Tibial artery (tissue), 4 donors: ENCODE data around the gene PADI2.

Experiments used
- DNase-seq, 2 donors: peaks; one replicate each; pipeline ENCODE4 v3.0.0-alpha.2; 2019
- H3K27ac ChIP-seq, 2 donors: fragments of 200-600 bp; sonication (generic) in 1 of 2; 1 replicate in 1 of 2; 2 replicates in 1 of 2; pipeline ENCODE4 v1.5.1; 2018 to 2019; ENCODE audit warnings: mild to moderate bottlenecking in 1 of 2
- H3K27me3 ChIP-seq, 2 donors: fragments of 200-600 bp; sonication (generic) in 1 of 2; one replicate each; pipeline versions ENCODE4 v1.5.1 to v1.6.0; 2016 to 2019
- H3K36me3 ChIP-seq, 3 donors: fragments of 200-600 bp; sonication (generic) in 2 of 3; one replicate each; pipeline ENCODE4 v1.5.1; 2016 to 2019; ENCODE audit warnings: mild to moderate bottlenecking in 2 of 3
- H3K4me1 ChIP-seq, 4 donors: fragments of 200-600 bp; sonication (generic) in 2 of 4; 1 replicate in 3 of 4; 2 replicates in 1 of 4; pipeline ENCODE4 v1.5.1; 2016 to 2019
- H3K4me3 ChIP-seq, 2 donors: fragments of 200-600 bp; sonication (generic) in 1 of 2; 1 replicate in 1 of 2; 2 replicates in 1 of 2; pipeline ENCODE4 v1.5.1; 2018 to 2019; ENCODE audit warnings: mild to moderate bottlenecking in 2 of 2
- H3K9me3 ChIP-seq, 3 donors: fragments of 200-600 bp; sonication (generic) in 1 of 3; one replicate each; pipeline ENCODE4 v1.5.1; 2016 to 2019
- CTCF ChIP-seq, 2 experiments: fragments of 200-600 bp in 1 of 2; fragments of 450-650 bp in 1 of 2; IDR thresholded peaks; one replicate each; pipeline ENCODE4 v1.5.1; 2017 to 2019; ENCODE audit warnings: antibody characterized with exemption in 2 of 2, mild to moderate bottlenecking in 1 of 2, moderate library complexity in 1 of 2
- intact Hi-C: fragments of 100-400 bp; cut with DNase I; formaldehyde crosslinking; loops from one replicate; pipeline ENCODE4 v1.15.0; 2023; ENCODE audit warnings: low total_unique reads

Gene PADI2

GRCh38 chr1:17080880-17081279 lies 38.4 kb downstream of the PADI2 start:
- H3K4me1 ChIP-seq: no peaks in the 10 kb centered on the region
- no peaks in the 10 kb centered on the region for H3K9me3 ChIP-seq
- intact Hi-C loops: no loop called here
- no peak overlapping the region for H3K27ac ChIP-seq
- no peaks in the 10 kb centered on the region for H3K36me3 ChIP-seq
- no peak for TF ChIP-seq CTCF (IDR thresholded peaks at IDR 0.05)
- H3K27me3 ChIP-seq: peaks cover 0 to 7% of the 10 kb centered on the region in 2 donors
- no peak overlapping the region for H3K4me3 ChIP-seq
- no peak for DNase-seq

- no peaks in the 10 kb centered on the region for H3K4me1 ChIP-seq
- H3K9me3 ChIP-seq: no peaks in the 10 kb centered on the region
- no peak overlapping the region for H3K27ac ChIP-seq
- no peaks in the 10 kb centered on the region for H3K36me3 ChIP-seq
- TF ChIP-seq CTCF (IDR thresholded peaks at IDR 0.05): no peak
- DNase-seq: no peak
- H3K27me3 ChIP-seq: peaks cover 0 to 9% of the 10 kb centered on the region in 2 donors
- H3K4me3 ChIP-seq: no peak overlapping the region
- intact Hi-C loops: no loop called here
These were observed 39.0 kb downstream of the PADI2 start for GRCh38 chr1:17080085-17080759.

GRCh38 chr1:17078991-17079868 lies 40.0 kb downstream of the PADI2 start:
- Histone ChIP-seq H3K4me1 (no peaks in the 10 kb centered on the region), H3K4me3 (no peak overlapping the region), H3K36me3 (no peaks in the 10 kb centered on the region), H3K27me3 (peaks cover 0 to 8% of the 10 kb centered on the region in 2 donors), H3K27ac (no peak overlapping the region), H3K9me3 (no peaks in the 10 kb centered on the region)
- no peak for TF ChIP-seq CTCF (IDR thresholded peaks at IDR 0.05)
- DNase-seq: no peak
- intact Hi-C loops: no loop called here

GRCh38 chr1:17075470-17076255 lies 43.6 kb downstream of the PADI2 start:
- H3K27me3 ChIP-seq: peaks cover 0 to 4% of the 10 kb centered on the region in 2 donors
- no peak for TF ChIP-seq CTCF (IDR thresholded peaks at IDR 0.05)
- DNase-seq: no peak
- H3K9me3 ChIP-seq: no peaks in the 10 kb centered on the region
- H3K27ac ChIP-seq: no peak overlapping the region
- H3K36me3 ChIP-seq: no peaks in the 10 kb centered on the region
- H3K4me1 ChIP-seq: no peaks in the 10 kb centered on the region
- intact Hi-C loops: no loop called here
- no peak overlapping the region for H3K4me3 ChIP-seq

GRCh38 chr1:17071794-17072193 lies 47.5 kb downstream of the PADI2 start:
- no peak for TF ChIP-seq CTCF (IDR thresholded peaks at IDR 0.05)
- Histone ChIP-seq H3K27me3 (peaks cover 0 to 4% of the 10 kb centered on the region in 2 donors), H3K27ac (no peak overlapping the region), H3K36me3 (peaks cover 0 to 8% (median 0%) of the 10 kb centered on the region in 3 donors), H3K9me3 (no peaks in the 10 kb centered on the region), H3K4me1 (no peaks in the 10 kb centered on the region), H3K4me3 (no peak overlapping the region)
- intact Hi-C loops: no loop called here
- no peak for DNase-seq
